Smooth muscle cell (in vitro differentiated cells): ENCODE measurements around the gene IGSF9B. TPM values are rescaled to one million over a fixed set of nuclear protein-coding genes. Genes with fewer than 3 reads are reported as not detected.
A peak's percentile ranks its signal among the peaks of the same experiment; 100 is the strongest.

ENCODE experiments used
- DNase-seq: peaks from one replicate; lab custom pipeline; 2025; ENCODE audit not compliant: unreplicated experiment; lab: John Stamatoyannopoulos, UW
- H2AFZ ChIP-seq: fragments of 200-600 bp; sonication (generic); 2 replicates; pipeline ENCODE4 v1.6.0; 2016; ENCODE audit warnings: antibody characterized with exemption, low read depth, mild to moderate bottlenecking
- H3F3A ChIP-seq: fragments of 200-600 bp; sonication (generic); 2 replicates; pipeline ENCODE4 v1.6.0; 2017; ENCODE audit warnings: antibody characterized with exemption, low read depth
- H3K27ac ChIP-seq: fragments of 200-600 bp; sonication (generic); 2 replicates; pipeline ENCODE4 v1.5.1; 2016; ENCODE audit warnings: low read depth, mild to moderate bottlenecking
- H3K27me3 ChIP-seq: fragments of 200-600 bp; sonication (generic); 2 replicates; pipeline ENCODE4 v1.6.1; 2016; ENCODE audit warnings: low read depth, mild to moderate bottlenecking
- H3K36me3 ChIP-seq: fragments of 200-600 bp; sonication (generic); 2 replicates; pipeline ENCODE4 v1.5.1; 2016; ENCODE audit warnings: low read depth
- H3K4me1 ChIP-seq: fragments of 200-600 bp; sonication (generic); 2 replicates; pipeline ENCODE4 v1.5.1; 2016; ENCODE audit warnings: low read depth
- H3K4me2 ChIP-seq: fragments of 200-600 bp; sonication (generic); 2 replicates; pipeline ENCODE4 v1.6.0; 2016; ENCODE audit warnings: mild to moderate bottlenecking
- H3K4me3 ChIP-seq: fragments of 200-600 bp; sonication (generic); 2 replicates; pipeline ENCODE4 v1.5.1; 2016; ENCODE audit warnings: mild to moderate bottlenecking
- H3K79me2 ChIP-seq: fragments of 200-600 bp; sonication (generic); 2 replicates; pipeline ENCODE4 v1.6.0; 2016; ENCODE audit warnings: low read depth, mild to moderate bottlenecking
- H3K9ac ChIP-seq: fragments of 200-600 bp; sonication (generic); 2 replicates; pipeline ENCODE4 v1.6.0; 2016; ENCODE audit warnings: low read depth
- H3K9me3 ChIP-seq: fragments of 200-600 bp; sonication (generic); replicated peaks from 2 replicates; pipeline ENCODE4 v1.5.1; 2016; ENCODE audit warnings: low read depth
- H4K20me1 ChIP-seq: fragments of 200-600 bp; sonication (generic); 2 replicates; pipeline ENCODE4 v1.6.0; 2016; ENCODE audit warnings: low read depth
- CTCF ChIP-seq: fragments of 200-600 bp; sonication (generic); IDR thresholded peaks from 2 replicates; pipeline ENCODE4 v1.5.1; 2017; ENCODE audit warnings: borderline replicate concordance, mild to moderate bottlenecking, antibody characterized with exemption; ENCODE audit not compliant: insufficient read depth, poor library complexity, severe bottlenecking
- WGBS: methylation state at CpG from one replicate; pipeline ENCODE4 v1.1.7; 2016; ENCODE audit warnings: low lambda C conversion rate; 5-methylcytosine and 5-hydroxymethylcytosine counted together
- polyA plus RNA-seq: library from polyadenylated mRNA; unstranded; fragments of >200 nt; fragmentation: Nextera tagmentation; extraction: Ambion mirVana; gene quantifications from 2 replicates; pipeline ENCODE4 v1.2.1, GENCODE V29; 2016
- total RNA-seq: library from RNA; depleted of rRNA; stranded (reverse); fragments of >200 nt; gene quantifications from 2 replicates; pipeline ENCODE4 v1.2.3, GENCODE V29; 2014

Gene IGSF9B
- total and polyA plus RNA-seq, 2 experiments from 2014 or later: 0.82 to 1.7 TPM

- H3K36me3 ChIP-seq: no peaks in the 10 kb centered on the region
- WGBS: 86% methylated on average over 28 of the region's 28 CpGs
- no peaks in the 10 kb centered on the region for H3K4me1 ChIP-seq
- H3K4me2 ChIP-seq: no peak overlapping the region
- no peaks in the 10 kb centered on the region for H3K79me2 ChIP-seq
- no peaks in the 10 kb centered on the region for H3F3A ChIP-seq
- no peak for TF ChIP-seq CTCF
- no peak for DNase-seq
- peaks cover 34% of the 10 kb centered on the region for H3K27me3 ChIP-seq
- no peak overlapping the region for H3K9ac ChIP-seq
- no peak overlapping the region for H3K4me3 ChIP-seq
- H3K27ac ChIP-seq: no peak overlapping the region
- no peaks in the 10 kb centered on the region for H3K9me3 ChIP-seq
- no peaks in the 10 kb centered on the region for H4K20me1 ChIP-seq
- H2AFZ ChIP-seq: no peak overlapping the region
These were observed 11.0 kb upstream of the IGSF9B start for GRCh38 chr11:133967599-133968238.

GRCh38 chr11:133966921-133967598 lies 10.3 kb upstream of the IGSF9B start:
- peak; percentile 45 for TF ChIP-seq CTCF

GRCh38 chr11:133966172-133966651 lies 9.4 kb upstream of the IGSF9B start:
- Histone ChIP-seq H3K9me3 (no peaks in the 10 kb centered on the region), H3F3A (no peaks in the 10 kb centered on the region), H3K9ac (no peak overlapping the region), H3K36me3 (no peaks in the 10 kb centered on the region), H3K4me1 (no peaks in the 10 kb centered on the region), H3K27me3 (peaks cover 27% of the 10 kb centered on the region), H3K27ac (no peak overlapping the region), H3K4me3 (no peak overlapping the region), H4K20me1 (no peaks in the 10 kb centered on the region), H3K79me2 (no peaks in the 10 kb centered on the region), H3K4me2 (no peak overlapping the region), H2AFZ (no peak overlapping the region)
- WGBS: 85% methylated on average over 7 of the region's 7 CpGs
- TF ChIP-seq CTCF: no peak
- DNase-seq: no peak

More at GRCh38 chr11:133966921-133967598, 10.3 kb upstream of the IGSF9B start:
- H3F3A ChIP-seq: no peaks in the 10 kb centered on the region
- H3K36me3 ChIP-seq: no peaks in the 10 kb centered on the region
- no peaks in the 10 kb centered on the region for H3K79me2 ChIP-seq
- H3K4me3 ChIP-seq: no peak overlapping the region
- no peak overlapping the region for H3K27ac ChIP-seq
- H3K4me1 ChIP-seq: no peaks in the 10 kb centered on the region
- no peaks in the 10 kb centered on the region for H4K20me1 ChIP-seq
- WGBS: 47% methylated on average over 40 of the region's 43 CpGs
- DNase-seq: no peak
- no peaks in the 10 kb centered on the region for H3K9me3 ChIP-seq
- H3K27me3 ChIP-seq: peaks cover 27% of the 10 kb centered on the region
- no peak overlapping the region for H2AFZ ChIP-seq
- no peak overlapping the region for H3K4me2 ChIP-seq
- H3K9ac ChIP-seq: no peak overlapping the region
